ENCODE data around the gene ZNF25.
A peak's percentile ranks its signal among the peaks of the same experiment; 100 is the strongest.
"Not testable (repeated sequence)": the region's sequence is repeated elsewhere in the genome, so short reads cannot be mapped to it uniquely, and the experiment has no call there.

The ZNF25 gene

GRCh38 chr10:38003026-38003425 is 26.6 kb upstream of the ZNF25 start:
- TF ChIP-seq FOXP2 (optimal IDR thresholded peaks at IDR 0.05; ENCODE audit: control extremely low read depth, extremely low read length, insufficient read depth), result no peak
- no peak for TF ChIP-seq POLR2AphosphoS5 (IDR thresholded peaks at IDR 0.05; ENCODE audit: borderline replicate concordance, low read depth, low read length)
- TF ChIP-seq EZH2 (IDR thresholded peaks at IDR 0.05), result no peak
- Histone ChIP-seq H3K4me3 (no peak overlapping the region), H3K36me3 (ENCODE audit: insufficient read depth, low read length) (no peaks in the 10 kb centered on the region), H3K9me3 (ENCODE audit: low read depth, low read length) (no peaks in the 10 kb centered on the region), H3K27ac (no peak overlapping the region), H3K9ac (ENCODE audit: insufficient read length) (no peak overlapping the region)
- no peak for DNase-seq (ENCODE audit: low read depth, low spot score)

- H3K36me3 ChIP-seq (ENCODE audit: insufficient read depth, low read length); DNase-seq (ENCODE audit: low read depth, low spot score); H3K4me3 ChIP-seq; H3K9ac ChIP-seq (ENCODE audit: insufficient read length); H3K27ac ChIP-seq; H3K9me3 ChIP-seq (ENCODE audit: low read depth, low read length): not testable (repeated sequence)
Observed at GRCh38 chr10:38000474-38000873, 24.0 kb upstream of the ZNF25 start.

- not testable (repeated sequence) for DNase-seq (ENCODE audit: low read depth, low spot score); H3K4me3 ChIP-seq; H3K36me3 ChIP-seq (ENCODE audit: insufficient read depth, low read length); H3K9me3 ChIP-seq (ENCODE audit: low read depth, low read length); H3K27ac ChIP-seq; H3K9ac ChIP-seq (ENCODE audit: insufficient read length)
Observed at GRCh38 chr10:37998920-37999319, 22.5 kb upstream of the ZNF25 start.

- DNase-seq (ENCODE audit: low read depth, low spot score), result no peak
- TF ChIP-seq FOXP2 (optimal IDR thresholded peaks at IDR 0.05; ENCODE audit: control extremely low read depth, extremely low read length, insufficient read depth) (no peak), POLR2AphosphoS5 (IDR thresholded peaks at IDR 0.05; ENCODE audit: borderline replicate concordance, low read depth, low read length) (no peak), EZH2 (IDR thresholded peaks at IDR 0.05) (no peak)
- Histone ChIP-seq H3K27ac (no peak overlapping the region), H3K4me3 (no peak overlapping the region), H3K9me3 (ENCODE audit: low read depth, low read length) (no peaks in the 10 kb centered on the region), H3K9ac (ENCODE audit: insufficient read length) (no peak overlapping the region), H3K36me3 (ENCODE audit: insufficient read depth, low read length) (no peaks in the 10 kb centered on the region)
Observed at GRCh38 chr10:37992083-37992482, 15.6 kb upstream of the ZNF25 start.

- Histone ChIP-seq H3K9me3 (ENCODE audit: low read depth, low read length) (no peaks in the 10 kb centered on the region), H3K4me3 (no peak overlapping the region)
- TF ChIP-seq EZH2 (IDR thresholded peaks at IDR 0.05), result no peak
- no peak for TF ChIP-seq FOXP2 (optimal IDR thresholded peaks at IDR 0.05; ENCODE audit: control extremely low read depth, extremely low read length, insufficient read depth)
- TF ChIP-seq POLR2AphosphoS5 (IDR thresholded peaks at IDR 0.05; ENCODE audit: borderline replicate concordance, low read depth, low read length), result no peak
Observed at GRCh38 chr10:37991655-37992054, 15.2 kb upstream of the ZNF25 start.

GRCh38 chr10:37976880-37977203 is 395 bp upstream of the ZNF25 start:
- peak overlapping the region; percentile 60 for H3K9ac ChIP-seq (ENCODE audit: insufficient read length)
- TF ChIP-seq FOXP2 (optimal IDR thresholded peaks at IDR 0.05; ENCODE audit: control extremely low read depth, extremely low read length, insufficient read depth), result no peak
- no peak for TF ChIP-seq EZH2 (IDR thresholded peaks at IDR 0.05)
- TF ChIP-seq POLR2AphosphoS5 (IDR thresholded peaks at IDR 0.05; ENCODE audit: borderline replicate concordance, low read depth, low read length), result no peak
- H3K36me3 ChIP-seq (ENCODE audit: insufficient read depth, low read length), result no peaks in the 10 kb centered on the region
- H3K4me3 ChIP-seq, result peak overlapping the region; percentile 81
- H3K27ac ChIP-seq, result no peak overlapping the region
- DNase-seq (ENCODE audit: low read depth, low spot score), result no peak
- H3K9me3 ChIP-seq (ENCODE audit: low read depth, low read length), result no peaks in the 10 kb centered on the region

More at GRCh38 chr10:37991655-37992054, 15.2 kb upstream of the ZNF25 start:
- H3K27ac ChIP-seq, result no peak overlapping the region
- DNase-seq (ENCODE audit: low read depth, low spot score), result no peak
- H3K9ac ChIP-seq (ENCODE audit: insufficient read length), result no peak overlapping the region
- H3K36me3 ChIP-seq (ENCODE audit: insufficient read depth, low read length), result no peaks in the 10 kb centered on the region

GRCh38 chr10:37975401-37975991 is 951 bp downstream of the ZNF25 start:
- Histone ChIP-seq H3K9ac (ENCODE audit: insufficient read length) (peak overlapping the region; percentile 80), H3K9me3 (ENCODE audit: low read depth, low read length) (no peaks in the 10 kb centered on the region), H3K27ac (no peak overlapping the region), H3K36me3 (ENCODE audit: insufficient read depth, low read length) (no peaks in the 10 kb centered on the region), H3K4me3 (peak overlapping the region; percentile 81)
- DNase-seq (ENCODE audit: low read depth, low spot score), result no peak
- TF ChIP-seq EZH2 (IDR thresholded peaks at IDR 0.05) (no peak), FOXP2 (optimal IDR thresholded peaks at IDR 0.05; ENCODE audit: control extremely low read depth, extremely low read length, insufficient read depth) (no peak), POLR2AphosphoS5 (IDR thresholded peaks at IDR 0.05; ENCODE audit: borderline replicate concordance, low read depth, low read length) (no peak)

- no peak overlapping the region for H3K9ac ChIP-seq (ENCODE audit: insufficient read length)
- H3K27ac ChIP-seq, result no peak overlapping the region
- H3K4me3 ChIP-seq, result no peak overlapping the region
- no peaks in the 10 kb centered on the region; the same call in 1 of the 2 replicates for H3K36me3 ChIP-seq (ENCODE audit: insufficient read depth, low read length)
- no peaks in the 10 kb centered on the region for H3K9me3 ChIP-seq (ENCODE audit: low read depth, low read length)
- TF ChIP-seq FOXP2 (optimal IDR thresholded peaks at IDR 0.05; ENCODE audit: control extremely low read depth, extremely low read length, insufficient read depth) (no peak), EZH2 (IDR thresholded peaks at IDR 0.05) (no peak), POLR2AphosphoS5 (IDR thresholded peaks at IDR 0.05; ENCODE audit: borderline replicate concordance, low read depth, low read length) (no peak)
- no peak for DNase-seq (ENCODE audit: low read depth, low spot score)
Observed at GRCh38 chr10:37972396-37972795, 4.1 kb downstream of the ZNF25 start.

GRCh38 chr10:37965006-37965405 is 11.4 kb downstream of the ZNF25 start:
- Histone ChIP-seq H3K4me3 (no peak overlapping the region), H3K9ac (ENCODE audit: insufficient read length) (no peak overlapping the region), H3K9me3 (ENCODE audit: low read depth, low read length) (no peaks in the 10 kb centered on the region), H3K36me3 (ENCODE audit: insufficient read depth, low read length) (no peaks in the 10 kb centered on the region; the same call in 1 of the 2 replicates), H3K27ac (no peak overlapping the region)
- TF ChIP-seq POLR2AphosphoS5 (IDR thresholded peaks at IDR 0.05; ENCODE audit: borderline replicate concordance, low read depth, low read length) (no peak), FOXP2 (optimal IDR thresholded peaks at IDR 0.05; ENCODE audit: control extremely low read depth, extremely low read length, insufficient read depth) (no peak), EZH2 (IDR thresholded peaks at IDR 0.05) (no peak)
- DNase-seq (ENCODE audit: low read depth, low spot score), result no peak
